Mucosa of stomach (tissue), 1 donor: ENCODE results near the gene YIPF3.

Source experiments
- H3K27me3 ChIP-seq: one replicate; pipeline ENCODE4 v1.7.0; 2013; ENCODE audit warnings: mild to moderate bottlenecking, low read length; ENCODE audit not compliant: control insufficient read depth, insufficient read depth
- H3K36me3 ChIP-seq: one replicate; pipeline ENCODE4 v1.7.0; 2013; ENCODE audit warnings: low read length; ENCODE audit not compliant: control insufficient read depth, insufficient read depth
- H3K4me1 ChIP-seq: one replicate; pipeline ENCODE4 v1.7.0; 2013; ENCODE audit warnings: mild to moderate bottlenecking, low read length; ENCODE audit not compliant: control insufficient read depth, insufficient read depth
- H3K4me3 ChIP-seq: one replicate; pipeline ENCODE4 v1.7.0; 2013; ENCODE audit warnings: low read length
- H3K9ac ChIP-seq: one replicate; pipeline ENCODE4 v1.7.0; 2013; ENCODE audit warnings: mild to moderate bottlenecking, low read length, moderate library complexity
- H3K9me3 ChIP-seq: one replicate; pipeline ENCODE4 v1.7.0; 2013; ENCODE audit warnings: mild to moderate bottlenecking, low read length, moderate library complexity; ENCODE audit not compliant: control insufficient read depth
- donor health status: Pancreatic carcinoma.

YIPF3 gene

DNA sequence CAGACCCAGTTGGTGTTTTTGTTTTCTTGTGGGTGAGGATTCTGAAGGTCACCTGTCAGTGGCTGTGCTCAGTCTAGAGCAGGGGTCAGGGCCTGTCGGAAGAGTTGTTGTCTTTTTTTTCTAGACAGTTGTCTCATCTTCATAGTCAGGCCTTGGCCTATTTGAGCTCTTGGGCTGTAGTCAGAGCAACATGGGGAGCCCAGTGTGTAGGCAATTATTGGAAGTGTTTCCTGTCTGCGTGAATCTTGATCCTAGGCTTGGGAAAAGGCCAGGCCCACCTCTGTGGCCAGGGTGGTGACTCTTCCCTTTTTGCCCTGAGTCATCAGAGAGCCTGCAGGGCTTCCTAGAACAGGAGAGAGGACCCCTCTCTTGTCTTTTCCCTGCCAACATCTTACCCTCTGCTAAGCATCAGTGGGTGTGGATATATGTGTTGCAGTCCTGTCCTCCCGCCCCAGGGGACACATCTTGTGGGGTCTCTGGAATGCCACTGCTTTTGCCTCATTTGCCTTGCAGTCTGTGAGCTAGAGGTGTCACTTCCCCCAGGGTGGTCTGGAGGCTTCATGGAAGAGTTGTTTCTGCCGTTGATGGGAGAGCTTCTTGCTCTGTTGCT lies 28.0 kb downstream of the YIPF3 start:
- Histone ChIP-seq H3K36me3 (no peaks in the 10 kb centered on the region), H3K4me1 (peaks cover 20% of the 10 kb centered on the region), H3K27me3 (no peaks in the 10 kb centered on the region), H3K4me3 (no peak overlapping the region), H3K9me3 (no peaks in the 10 kb centered on the region), H3K9ac (no peak overlapping the region)

DNA sequence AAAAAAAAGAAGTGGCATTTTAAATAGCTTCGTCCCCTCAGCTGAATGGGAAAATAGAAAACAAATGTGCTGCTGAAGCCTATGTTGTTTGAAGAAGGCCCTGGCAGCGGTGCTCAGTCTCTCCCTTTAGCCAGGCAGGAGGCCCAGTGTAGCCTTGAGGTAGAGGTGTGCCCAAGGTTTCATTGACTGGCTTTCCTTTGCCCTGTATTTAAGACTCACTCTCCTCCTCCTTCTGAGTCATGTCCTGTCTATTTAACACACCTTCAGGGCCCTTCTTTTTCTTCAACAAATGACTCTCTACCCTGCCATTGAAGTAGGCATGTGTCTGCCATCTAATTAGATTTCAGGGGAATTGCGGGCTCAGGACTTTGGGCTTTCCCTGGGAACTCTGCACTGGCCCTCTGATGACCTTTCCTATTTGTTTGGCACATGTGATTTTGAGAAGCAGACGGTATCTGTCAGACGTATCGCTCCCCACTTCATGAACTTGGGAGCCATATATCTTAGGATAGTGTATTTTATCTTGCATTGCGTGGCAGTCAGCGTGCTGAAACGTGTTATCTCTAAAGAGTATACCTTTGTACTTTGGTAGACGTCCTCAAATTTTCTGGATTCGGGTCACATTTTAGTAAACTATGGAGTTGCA lies 35.0 kb downstream of the YIPF3 start:
- Histone ChIP-seq H3K4me3 (no peak overlapping the region), H3K27me3 (no peaks in the 10 kb centered on the region), H3K9me3 (no peaks in the 10 kb centered on the region), H3K36me3 (no peaks in the 10 kb centered on the region), H3K4me1 (peaks cover 9% of the 10 kb centered on the region), H3K9ac (no peak overlapping the region)

DNA sequence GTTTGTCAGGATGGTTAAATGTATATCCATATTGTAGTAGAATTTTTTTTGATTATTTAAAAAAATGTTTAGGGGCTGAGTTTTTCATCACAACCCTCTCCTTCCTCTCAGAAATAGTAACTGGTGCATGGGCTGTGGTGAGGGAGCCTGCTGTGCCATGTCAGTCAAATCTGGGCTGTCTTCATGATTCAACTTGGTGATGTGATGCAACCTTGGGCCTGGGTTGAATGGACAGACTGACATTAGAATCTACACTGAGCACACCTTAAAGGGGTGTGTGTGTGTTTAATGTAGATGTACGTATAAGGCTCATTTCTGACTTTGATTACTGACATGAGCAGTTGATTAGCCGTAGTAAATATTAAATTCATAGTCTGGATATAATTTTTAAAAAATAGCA lies 35.7 kb downstream of the YIPF3 start:
- H3K9ac ChIP-seq = no peak overlapping the region
- no peaks in the 10 kb centered on the region for H3K27me3 ChIP-seq
- peaks cover 9% of the 10 kb centered on the region for H3K4me1 ChIP-seq
- no peak overlapping the region for H3K4me3 ChIP-seq
- no peaks in the 10 kb centered on the region for H3K9me3 ChIP-seq
- H3K36me3 ChIP-seq = no peaks in the 10 kb centered on the region

- Histone ChIP-seq H3K9ac (peak overlapping the region; percentile 87), H3K36me3 (no peaks in the 10 kb centered on the region), H3K27me3 (no peaks in the 10 kb centered on the region), H3K4me3 (peak overlapping the region; percentile 56), H3K9me3 (no peaks in the 10 kb centered on the region), H3K4me1 (peaks cover 9% of the 10 kb centered on the region)
Observed at GRCh38 chr6:43478008-43478372, 38.7 kb downstream of the YIPF3 start.

DNA sequence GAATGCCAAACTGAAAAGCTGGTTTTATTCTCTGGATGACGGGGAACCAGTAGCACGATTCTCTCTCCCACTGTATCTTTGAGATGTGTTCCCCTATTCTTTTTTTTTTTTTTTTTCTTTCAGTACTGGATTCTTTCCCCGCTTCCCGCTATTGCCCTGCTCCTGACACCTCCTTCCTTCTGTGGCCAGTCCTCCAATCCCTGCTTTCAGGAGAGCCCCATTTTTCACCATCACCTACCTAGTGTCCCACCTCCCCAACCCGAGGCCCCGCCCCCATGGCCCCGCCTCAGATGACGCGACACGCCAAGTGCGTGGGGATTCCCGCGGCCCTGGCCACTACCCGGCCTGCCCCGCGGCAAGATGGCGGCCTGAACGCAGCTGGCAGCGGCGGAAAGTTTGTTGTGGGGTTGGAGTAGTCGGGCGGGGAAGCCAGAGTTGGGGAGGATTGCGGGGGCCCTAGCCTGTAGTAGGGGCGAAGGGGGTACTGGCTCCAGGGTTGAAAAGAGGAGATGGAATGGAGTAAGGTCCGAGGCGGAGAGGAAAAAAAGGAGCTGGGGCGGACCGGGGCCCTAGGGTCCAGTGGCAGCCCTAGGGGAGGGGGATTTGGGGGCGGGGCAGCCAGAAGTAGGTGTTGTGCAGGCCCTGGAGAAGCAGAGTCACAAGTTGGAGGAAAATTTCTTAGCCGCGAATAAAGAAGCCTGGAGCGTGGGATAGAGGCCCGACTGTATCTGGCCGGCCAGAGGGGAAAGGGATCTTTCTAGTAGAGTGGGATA lies 39.3 kb downstream of the YIPF3 start, which contains the start of gene TJAP1:
Gene TJAP1, plus strand, starts transcription at position 336 of the 773 bp plus-strand sequence. CDS start 21,432 bp downstream, outside the sequence.
- Histone ChIP-seq H3K4me3 (peak within 1 kb of the TSS; percentile 56), H3K36me3 (no peaks in the 10 kb centered on the region), H3K9me3 (no peaks in the 10 kb centered on the region), H3K4me1 (peaks cover 9% of the 10 kb centered on the region), H3K9ac (peak within 1 kb of the TSS; percentile 87), H3K27me3 (no peaks in the 10 kb centered on the region)

GRCh38 chr6:43476746-43477145 lies 40.0 kb downstream of the YIPF3 start:
- Histone ChIP-seq H3K36me3 (no peaks in the 10 kb centered on the region), H3K27me3 (no peaks in the 10 kb centered on the region), H3K9ac (no peak overlapping the region), H3K9me3 (no peaks in the 10 kb centered on the region), H3K4me1 (peaks cover 9% of the 10 kb centered on the region), H3K4me3 (peak overlapping the region; percentile 2)

DNA sequence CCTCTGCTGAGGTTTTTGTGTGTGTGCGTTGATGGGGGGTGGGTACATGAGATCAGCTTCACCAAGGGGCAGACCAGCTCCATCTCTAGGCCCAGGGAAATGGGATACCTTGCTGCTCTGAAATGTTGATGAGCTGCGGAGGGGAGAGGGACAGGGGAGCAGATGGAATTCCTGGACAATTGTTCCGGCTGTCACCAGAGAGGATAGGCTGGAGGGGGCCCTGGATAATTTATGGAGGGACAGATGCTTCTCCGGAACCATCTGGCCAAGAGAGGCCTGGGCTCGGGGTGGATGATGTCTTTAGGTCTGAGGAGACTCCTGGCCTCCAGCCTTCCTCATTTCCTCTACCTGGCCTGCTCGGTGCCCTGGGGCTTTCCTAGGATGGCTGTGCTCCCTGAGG lies 41.2 kb downstream of the YIPF3 start:
- H3K9me3 ChIP-seq = no peaks in the 10 kb centered on the region
- H3K27me3 ChIP-seq = no peaks in the 10 kb centered on the region
- no peak overlapping the region for H3K9ac ChIP-seq
- H3K4me1 ChIP-seq = peaks cover 14% of the 10 kb centered on the region
- H3K4me3 ChIP-seq = no peak overlapping the region
- H3K36me3 ChIP-seq = no peaks in the 10 kb centered on the region

GRCh38 chr6:43472515-43472914 lies 44.2 kb downstream of the YIPF3 start:
- Histone ChIP-seq H3K9ac (no peak overlapping the region), H3K4me1 (peaks cover 14% of the 10 kb centered on the region), H3K36me3 (no peaks in the 10 kb centered on the region), H3K4me3 (no peak overlapping the region), H3K27me3 (no peaks in the 10 kb centered on the region), H3K9me3 (no peaks in the 10 kb centered on the region)

GRCh38 chr6:43471399-43471798 lies 45.3 kb downstream of the YIPF3 start:
- no peak overlapping the region for H3K9ac ChIP-seq
- H3K4me3 ChIP-seq = no peak overlapping the region
- peaks cover 14% of the 10 kb centered on the region for H3K4me1 ChIP-seq
- no peaks in the 10 kb centered on the region for H3K9me3 ChIP-seq
- H3K36me3 ChIP-seq = no peaks in the 10 kb centered on the region
- H3K27me3 ChIP-seq = no peaks in the 10 kb centered on the region

GRCh38 chr6:43469947-43470346 lies 46.8 kb downstream of the YIPF3 start:
- Histone ChIP-seq H3K4me1 (peaks cover 14% of the 10 kb centered on the region), H3K9ac (no peak overlapping the region), H3K4me3 (no peak overlapping the region), H3K36me3 (no peaks in the 10 kb centered on the region), H3K9me3 (no peaks in the 10 kb centered on the region), H3K27me3 (no peaks in the 10 kb centered on the region)

DNA sequence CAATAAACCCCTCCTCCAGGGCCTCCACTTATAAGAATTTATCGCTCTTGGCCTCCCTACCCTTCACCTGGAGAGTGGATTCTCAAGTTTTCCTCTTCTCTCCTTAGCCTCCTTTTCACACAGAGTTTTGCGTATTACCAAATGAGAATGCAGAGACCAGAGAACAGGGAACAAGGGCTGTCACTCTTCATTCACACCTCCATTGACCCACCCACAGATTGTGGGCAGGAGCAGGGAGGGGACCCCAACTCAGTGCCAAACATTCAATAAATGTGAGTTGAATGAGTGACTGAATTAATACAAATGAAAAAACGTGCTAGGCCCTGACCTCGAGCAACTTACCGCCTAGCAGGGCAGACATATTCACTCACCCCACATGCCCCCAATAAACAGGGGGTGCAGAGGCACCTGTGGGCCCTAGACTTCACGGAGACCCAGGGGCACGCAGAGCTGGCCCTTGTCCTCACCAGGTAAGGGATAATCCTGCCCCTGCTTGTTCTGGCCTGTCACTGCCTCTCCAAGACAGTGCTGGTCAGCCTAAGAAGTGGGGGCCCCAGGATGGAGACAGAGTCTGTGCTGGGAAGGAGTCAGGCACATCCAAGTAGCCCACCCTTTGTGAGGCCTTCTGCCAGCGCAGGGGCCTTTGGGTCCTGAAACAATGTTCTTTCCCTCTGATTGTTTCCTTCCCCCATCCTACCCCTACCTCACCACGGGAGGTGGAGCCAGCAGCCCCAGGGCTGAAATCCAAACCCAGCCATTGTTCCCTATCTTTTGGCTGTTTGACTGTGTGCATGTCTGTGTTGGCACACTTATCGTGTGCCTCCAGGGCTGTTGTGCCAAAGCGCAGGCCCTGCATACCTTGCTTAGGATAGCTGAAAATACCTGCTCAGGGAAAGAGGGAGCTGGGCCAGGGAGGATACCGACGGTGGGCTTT lies 47.7 kb downstream of the YIPF3 start:
- Histone ChIP-seq H3K9me3 (no peaks in the 10 kb centered on the region), H3K9ac (no peak overlapping the region), H3K27me3 (no peaks in the 10 kb centered on the region), H3K36me3 (no peaks in the 10 kb centered on the region), H3K4me3 (no peak overlapping the region), H3K4me1 (peaks cover 14% of the 10 kb centered on the region)
